Stimulated activated CD8-positive, alpha-beta memory T cell treated with anti-CD3 and anti-CD28 coated beads, Interleukin-4, amount 100 ng/mL, for 1 hour (primary cell): Measurements from ENCODE around the gene MRI1.
"Not testable (repeated sequence)": the region's sequence is repeated elsewhere in the genome, so short reads cannot be mapped to it uniquely, and the experiment has no call there.

Experiments used
- DNase-seq, 2 donors: peaks; one replicate each; pipeline ENCODE4 v3.0.0-alpha.2; 2020; ENCODE audit warnings: low read depth in 2 of 2, low spot score in 1 of 2

The MRI1 gene

DNA sequence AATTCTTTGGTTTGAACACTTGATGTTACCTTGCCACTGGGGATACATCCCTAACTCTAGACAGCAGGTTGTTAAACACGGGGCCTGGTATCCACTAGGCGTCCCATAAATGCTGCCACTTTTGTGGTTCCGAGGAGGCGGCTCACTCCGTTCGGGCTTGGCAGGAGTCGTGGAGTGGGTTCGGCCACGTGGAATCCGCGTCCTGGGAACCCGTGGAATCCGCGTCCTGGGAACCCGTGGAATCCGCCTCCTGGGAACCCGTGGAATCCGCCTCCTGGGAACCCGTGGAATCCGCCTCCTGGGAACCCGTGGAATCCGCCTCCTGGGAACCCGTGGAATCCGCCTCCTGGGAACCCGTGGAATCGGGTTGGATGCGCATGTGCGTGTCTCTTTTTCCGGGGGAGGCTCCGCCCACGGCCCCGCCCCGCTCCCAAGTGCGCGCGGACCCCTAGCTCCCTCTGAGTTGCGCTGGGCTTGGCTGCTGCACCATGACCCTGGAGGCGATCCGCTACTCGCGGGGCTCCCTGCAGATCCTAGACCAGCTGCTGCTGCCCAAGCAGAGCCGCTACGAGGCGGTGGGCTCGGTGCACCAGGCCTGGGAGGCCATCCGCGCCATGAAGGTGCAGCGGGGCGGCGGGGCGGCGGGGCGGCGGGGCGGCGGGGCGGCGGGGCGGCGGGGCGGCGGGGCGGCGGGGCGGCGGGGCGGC, at the start of gene MRI1:
Gene MRI1 (plus strand): TSS at position 422 of the 707 bp plus-strand sequence. CDS start 67 bp downstream, at position 489.
- peak in 1 of 2 donors; percentile 38 for DNase-seq

DNA sequence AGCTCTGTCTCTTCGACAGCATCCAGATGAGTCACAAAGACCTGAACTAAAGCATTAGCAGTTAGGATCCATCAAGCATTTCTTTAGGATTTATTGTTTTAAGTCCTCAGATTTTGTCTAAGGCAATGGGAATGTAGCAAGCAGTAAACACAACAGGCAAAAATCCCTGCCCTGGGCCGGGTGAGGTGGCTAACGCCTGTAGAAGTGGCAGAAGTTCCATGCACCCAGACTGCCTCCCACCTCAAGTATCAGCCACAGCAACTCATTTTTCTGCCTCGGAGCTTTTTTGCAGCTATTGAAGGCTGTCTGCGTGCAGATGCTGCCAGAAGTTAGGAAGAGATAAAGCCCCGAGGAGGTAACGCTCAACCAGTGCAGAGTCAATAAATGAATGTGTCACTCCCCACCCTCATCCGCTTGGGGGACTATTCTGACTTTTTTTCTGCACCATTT, 47.1 kb upstream of the MRI1 start:
- DNase-seq, result no peak

DNA sequence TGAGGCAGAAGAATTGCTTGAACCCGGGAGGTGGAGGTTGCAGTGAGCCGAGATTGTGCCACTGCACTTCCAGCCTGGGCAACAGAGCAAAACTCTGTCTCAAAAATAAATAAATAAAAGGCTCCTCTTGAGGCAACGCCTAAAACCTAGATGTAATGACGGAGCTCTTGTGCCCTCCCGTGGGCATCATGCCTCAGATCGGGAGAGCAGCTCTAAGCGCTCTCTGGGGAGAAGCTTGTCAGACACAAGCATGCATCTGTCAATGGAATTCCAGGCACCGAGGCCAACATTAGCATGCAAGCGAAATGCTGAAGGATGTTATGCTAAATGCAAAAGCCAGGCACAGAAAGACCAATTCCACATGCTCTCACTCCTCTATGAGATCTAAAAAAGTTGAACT, 45.6 kb upstream of the MRI1 start:
- DNase-seq, result no peak

DNA sequence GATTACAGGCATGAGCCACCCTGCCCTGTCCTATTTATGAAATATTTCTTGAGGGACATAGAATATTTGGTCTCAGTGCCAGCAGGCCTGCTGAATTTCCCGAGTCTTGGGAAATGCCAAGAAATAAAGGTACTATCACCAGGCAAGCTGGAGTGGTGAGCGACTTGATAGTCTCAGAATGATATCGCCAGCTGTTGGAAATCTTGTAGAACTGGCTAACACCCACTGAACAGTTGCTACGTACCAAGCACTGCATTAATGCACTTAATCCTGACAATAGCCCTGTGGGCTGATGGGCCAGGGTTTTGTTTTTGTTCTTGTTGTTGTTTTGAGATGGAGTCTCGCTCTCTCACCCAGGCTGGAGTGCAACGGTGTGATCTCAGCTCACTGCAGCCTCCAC, 42.2 kb upstream of the MRI1 start:
- no peak for DNase-seq

DNA sequence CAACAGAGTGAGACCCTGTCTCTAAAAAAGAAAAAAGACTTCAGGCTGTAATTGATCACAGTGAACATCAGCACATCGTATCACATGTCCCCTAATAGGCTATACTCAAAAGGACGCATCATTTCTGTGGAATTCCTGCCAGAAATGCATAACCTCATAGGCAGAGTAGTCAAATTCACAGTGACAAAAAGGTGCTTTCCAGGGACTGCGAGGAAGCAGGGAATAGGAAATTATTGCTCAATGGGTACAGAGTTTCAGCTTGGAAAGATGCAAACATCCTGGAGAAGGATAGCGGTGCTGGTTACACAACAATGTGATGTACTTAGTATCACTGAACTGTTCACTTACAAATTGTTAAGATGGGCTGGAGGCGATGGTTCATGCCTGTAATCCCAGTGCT, 41.1 kb upstream of the MRI1 start:
- no peak for DNase-seq

DNA sequence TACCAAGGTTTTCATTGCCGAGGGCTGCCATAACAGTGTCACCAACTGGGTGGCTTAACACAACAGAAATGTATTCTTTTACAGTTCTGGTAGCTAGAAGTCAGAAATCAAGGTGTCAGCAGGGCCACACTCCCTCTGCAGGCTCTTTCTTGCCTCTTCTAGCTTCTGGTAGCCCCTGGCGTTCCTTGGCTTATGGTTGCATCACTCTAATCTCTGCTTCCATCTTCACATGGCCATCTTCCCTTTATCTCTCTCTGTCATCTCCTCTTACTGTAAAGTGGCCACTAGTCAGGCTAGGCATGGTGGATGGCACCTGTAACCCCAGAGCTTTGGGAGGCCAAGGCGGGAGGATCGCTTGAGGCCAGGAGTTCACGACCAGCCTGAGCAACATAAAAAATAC, 38.0 kb upstream of the MRI1 start:
- no peak for DNase-seq

DNA sequence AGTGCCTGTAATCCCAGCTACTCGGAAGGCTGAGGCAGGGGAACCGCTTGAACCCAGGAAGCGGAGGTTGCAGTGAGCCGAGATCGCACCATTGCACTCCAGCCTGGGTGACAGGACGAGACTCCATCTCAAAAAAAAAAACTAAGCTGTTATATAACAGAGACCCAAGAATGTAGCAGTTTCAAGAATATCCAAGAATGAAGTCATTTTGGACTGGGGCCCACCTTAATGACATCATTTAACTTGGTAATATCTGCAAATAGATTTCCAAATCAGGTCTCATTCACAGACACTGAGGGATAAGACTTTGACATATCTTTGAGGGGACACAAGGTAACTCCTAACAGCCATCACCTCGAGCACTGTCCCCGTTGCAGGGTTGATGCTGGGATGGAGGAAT, 36.5 kb upstream of the MRI1 start:
- no peak for DNase-seq

DNA sequence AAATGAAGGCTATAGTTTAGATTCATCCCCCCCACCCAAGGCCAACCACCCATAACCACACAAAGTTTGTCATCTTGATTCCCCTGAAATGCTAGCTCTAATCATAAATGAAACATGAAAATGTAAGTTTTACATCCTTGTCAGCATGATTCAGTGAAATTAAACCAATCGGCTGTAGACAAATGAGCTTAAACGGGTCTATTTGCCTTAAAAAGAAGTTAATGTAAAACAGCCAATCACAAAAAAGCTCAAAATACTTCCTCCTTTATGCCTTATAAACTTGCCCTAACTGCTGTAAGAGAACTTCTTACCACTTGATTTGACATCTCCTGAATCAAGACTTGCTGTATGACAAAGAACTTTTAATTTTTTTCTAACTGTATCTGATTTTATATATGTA, 34.5 kb upstream of the MRI1 start:
- DNase-seq, result no peak

DNA sequence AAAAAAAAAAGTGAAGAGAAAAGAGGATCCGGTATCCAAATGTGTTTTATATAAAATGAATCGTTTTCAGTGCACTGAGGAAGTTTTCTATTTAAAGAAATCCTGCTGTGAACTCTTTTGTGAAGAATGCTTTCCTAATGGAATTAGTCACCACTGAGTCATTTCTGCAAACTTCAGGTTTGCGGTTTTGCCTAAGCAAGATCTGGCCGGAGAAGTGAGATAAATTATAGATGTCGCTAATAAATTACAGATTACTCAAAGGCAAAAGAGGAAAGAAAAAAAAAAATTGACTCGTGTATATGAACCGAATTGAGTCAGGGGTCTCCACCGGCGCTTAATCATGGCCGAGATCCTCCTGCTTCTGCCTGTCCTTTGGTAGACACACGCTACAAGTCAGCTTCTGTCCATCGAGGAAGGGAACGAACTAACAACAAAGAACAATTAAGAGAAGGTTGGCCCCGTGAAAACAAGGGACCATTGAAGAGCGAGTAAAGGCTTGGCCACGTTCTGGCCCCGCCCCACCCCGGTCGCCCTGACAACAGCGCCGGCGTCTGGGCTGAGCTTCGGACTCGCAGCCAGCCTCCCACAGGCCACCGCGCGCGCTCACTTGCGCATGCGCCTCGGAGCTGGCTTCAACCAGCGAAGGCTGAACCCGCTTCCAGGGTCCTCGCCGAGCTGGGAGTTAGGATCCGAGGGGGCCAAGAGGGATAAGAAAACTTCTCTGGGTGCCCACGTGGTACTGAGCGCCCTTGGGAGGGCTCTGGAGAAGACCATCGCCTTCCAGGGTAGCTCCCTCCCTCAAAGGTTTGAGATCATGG, 33.0 kb upstream of the MRI1 start:
- peak; percentile 78 to 88 for DNase-seq

DNA sequence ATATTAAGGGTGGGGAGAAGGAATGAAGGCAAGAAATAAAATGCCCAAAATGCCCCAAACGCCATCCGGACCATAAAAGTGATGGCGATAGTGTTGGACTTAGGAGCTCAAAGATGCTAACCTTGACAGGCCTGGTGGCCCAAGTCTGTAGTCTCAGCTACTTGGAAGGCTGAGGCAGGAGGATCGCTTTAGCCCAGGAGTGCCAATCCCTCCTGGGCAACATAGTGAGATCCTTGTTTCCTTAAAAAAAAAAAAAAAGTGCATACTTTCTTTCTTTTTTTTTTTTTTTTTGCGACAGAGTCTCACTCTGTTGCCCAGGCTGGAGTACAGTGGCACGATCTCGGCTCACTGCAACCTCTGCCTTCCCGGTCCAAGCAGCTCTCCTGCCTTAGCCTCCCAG, 32.0 kb upstream of the MRI1 start:
- no peak for DNase-seq

DNA sequence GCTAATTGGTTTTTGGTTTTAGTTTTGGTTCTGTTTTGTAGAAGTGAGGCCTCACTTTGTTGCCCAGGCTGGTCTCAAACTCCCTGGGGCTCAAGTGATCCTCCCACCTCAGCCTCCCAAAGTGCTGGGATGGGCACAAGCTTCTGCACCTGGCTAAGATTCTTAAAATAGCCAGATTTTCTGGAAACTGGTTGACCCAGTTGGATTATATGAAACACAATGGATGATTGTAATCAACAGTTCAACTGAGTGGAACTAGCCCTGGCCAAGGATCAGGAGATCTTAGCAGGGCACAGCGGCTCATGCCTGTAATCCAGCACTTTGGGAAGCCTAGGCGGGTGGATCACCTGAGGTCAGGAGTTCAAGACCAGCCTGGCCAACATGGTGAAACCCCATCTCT, 29.6 kb upstream of the MRI1 start:
- no peak for DNase-seq

DNA sequence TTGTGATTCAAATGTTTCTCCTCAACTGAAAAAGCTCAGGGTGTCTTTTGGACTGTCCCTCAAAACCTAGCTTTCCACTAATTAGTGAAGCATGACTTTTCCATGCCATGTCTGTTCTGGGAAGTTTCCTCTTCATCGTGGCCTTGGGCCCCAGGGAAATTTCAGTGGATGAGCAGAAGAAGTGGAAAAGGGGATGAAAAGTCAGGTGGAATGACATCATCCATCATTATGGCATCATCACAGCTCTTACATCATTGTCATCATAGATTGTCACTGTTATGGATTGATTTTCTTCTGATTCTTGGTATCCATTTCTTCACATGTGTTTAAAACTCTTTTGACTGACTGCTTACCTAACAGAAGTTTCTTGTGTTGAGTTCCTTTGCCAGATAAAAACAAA, 26.2 kb upstream of the MRI1 start:
- no peak for DNase-seq

DNA sequence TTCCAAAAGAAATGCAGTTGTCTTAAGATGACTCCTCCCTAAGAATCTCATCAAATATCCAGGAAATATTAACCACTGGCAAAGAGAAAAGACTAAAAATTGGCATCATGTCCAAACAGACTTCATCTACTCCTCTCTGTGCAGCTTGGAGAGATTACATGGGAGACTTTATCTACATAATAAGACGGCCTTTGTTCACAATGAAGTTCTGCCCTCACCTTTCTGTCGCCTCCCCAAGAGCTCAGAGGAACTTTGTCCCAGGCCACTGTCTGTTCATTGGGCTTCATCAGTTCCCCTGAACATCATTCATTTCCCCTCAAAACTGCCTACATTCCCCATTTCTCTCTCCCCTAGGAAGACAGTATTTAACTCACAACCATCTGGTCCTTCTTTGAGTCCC, 22.4 kb upstream of the MRI1 start:
- DNase-seq, result no peak

DNA sequence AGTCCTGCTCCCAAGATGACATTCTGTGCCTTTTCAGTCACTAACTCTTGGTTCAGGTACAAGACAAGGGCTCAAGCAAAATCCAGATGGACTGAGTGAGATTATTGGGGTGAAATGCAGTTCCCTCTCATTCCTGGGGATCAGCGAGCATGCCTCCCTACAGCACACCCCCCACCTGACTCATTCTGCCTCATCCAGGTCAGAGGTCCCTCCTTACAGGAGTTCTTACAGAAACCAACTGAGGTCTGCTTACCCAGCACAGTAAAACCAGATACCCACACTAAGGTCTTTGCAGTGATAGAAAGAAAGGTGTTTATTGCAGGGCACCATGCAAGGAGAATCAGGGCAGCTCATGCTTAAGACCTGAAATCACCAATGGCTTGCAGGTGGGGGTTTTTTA, 21.6 kb upstream of the MRI1 start:
- no peak for DNase-seq

DNA sequence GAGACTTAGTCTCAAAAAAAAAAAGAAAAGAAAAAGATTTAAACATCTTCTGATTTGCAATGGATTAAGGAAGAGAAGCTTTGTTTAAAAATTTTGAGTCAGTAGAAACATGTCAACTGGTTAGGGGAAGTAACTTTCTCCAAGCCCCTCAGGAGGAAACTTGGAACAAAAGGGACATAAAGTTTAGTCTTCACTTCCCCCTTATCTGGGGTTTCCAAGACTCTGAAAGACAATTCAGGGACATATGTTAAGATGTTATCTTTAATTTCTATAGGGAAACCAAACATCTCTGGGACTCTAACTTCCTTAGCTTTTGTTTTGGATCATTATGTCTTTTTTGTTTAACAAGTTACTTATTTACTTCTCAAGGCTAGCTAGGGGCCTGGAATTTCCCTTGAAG, 20.1 kb upstream of the MRI1 start:
- no peak for DNase-seq

DNA sequence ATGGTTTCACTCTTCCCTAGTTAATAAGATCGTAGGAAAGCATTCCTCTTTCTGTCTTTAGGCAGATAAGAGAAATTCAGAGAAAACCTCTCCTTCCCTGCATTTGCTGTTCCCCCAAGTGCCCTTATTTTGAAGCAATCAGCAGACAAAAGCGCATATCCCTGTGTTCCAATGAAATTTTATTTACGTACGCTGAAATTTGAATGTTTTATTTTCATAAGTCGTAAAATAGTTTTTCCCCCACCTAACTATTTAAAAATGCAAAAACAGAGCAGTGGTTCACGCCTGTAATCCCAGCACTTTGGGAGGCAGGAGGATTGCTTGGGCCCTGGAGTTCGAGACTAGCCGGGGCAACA, 17.2 kb upstream of the MRI1 start:
- no peak for DNase-seq

DNA sequence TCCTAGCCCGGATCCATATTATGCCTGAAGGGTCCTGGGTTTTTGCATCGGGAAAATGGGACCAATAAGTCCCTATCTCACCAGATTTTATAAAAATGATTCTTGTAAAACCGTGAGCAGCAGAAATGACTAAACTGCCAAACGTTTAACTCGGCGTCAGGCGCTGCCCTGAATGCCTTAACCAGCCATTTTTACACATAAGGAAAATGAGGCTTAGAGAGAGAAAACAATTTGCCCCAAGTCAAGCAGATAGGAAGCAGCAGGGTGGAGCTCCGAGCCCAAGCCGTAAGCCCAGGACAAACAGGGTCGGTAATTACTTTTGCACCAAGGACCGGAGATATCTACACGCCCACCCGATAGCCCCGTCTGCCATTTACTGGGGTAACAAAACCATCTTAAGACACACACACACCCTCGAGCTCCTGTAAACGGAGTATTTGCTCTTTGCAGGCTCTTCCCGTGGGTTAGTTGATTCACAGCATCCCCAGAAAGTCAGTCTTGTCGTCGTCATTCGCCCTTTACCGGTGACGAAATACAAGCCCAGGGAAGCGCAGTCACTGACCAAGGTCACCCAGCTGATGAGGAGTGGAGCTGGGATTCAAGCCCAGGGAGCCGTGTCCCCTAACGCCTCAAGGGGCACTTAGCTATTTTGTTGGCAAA, 16.0 kb upstream of the MRI1 start:
- DNase-seq, result no peak

DNA sequence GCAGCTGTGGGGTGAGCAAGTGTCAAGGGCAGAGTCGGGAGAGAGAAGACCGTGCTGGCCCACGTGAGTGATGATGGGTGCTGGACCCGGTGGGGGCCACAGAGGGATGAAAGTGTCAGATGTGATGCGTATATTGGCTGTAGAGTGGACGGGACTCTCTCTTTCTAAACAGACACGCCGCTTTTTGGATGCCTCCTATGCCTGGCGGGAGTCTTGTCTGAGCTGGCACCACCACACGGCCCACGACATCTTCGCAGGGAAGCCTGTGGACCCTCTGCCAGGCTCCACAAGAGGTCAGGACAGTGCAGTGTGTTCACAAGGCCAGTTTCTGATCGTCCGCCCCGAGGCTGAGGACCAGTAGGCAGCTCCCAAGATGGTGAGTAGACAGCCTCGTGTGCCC, 12.9 kb upstream of the MRI1 start:
- DNase-seq, result no peak

DNA sequence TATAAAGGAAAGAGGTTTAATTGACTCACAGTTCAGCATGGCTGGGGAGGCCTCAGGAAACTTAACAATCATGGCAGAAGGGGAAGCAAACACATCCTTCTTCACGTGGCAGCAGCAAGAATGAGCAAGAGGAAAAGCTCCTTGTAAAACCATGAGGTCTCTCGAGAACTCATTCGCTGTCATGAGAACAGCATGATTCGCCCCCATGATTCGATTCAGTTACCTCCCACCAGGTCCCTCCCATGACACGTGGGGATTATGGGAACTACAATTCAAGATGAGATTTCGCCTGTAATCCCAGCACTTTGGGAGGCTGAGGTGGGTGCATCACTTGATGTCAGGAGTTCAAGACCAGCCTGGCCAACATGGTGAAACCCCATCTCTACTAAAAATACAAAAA, 10.7 kb upstream of the MRI1 start:
- DNase-seq, result not testable (repeated sequence)

DNA sequence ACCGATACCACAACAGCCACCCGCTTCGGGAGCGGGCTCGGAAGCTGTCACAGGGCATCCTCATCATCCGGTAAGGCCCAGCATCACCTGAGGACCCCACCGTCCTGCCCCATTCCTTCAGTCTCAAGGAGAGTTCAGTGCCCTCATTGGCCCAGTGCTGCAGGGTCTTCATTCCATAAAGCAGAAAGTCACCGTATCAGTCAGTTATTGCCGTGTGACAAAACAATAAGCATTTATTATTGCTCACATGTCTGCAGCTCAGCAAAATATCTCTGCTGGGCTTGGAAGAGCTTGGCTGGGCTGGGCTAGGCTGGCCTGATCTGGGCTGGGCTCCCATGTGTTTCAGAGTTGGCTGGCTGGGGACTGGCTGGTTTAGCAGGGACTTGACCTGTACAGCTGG, 8.1 kb upstream of the MRI1 start:
- no peak for DNase-seq

DNA sequence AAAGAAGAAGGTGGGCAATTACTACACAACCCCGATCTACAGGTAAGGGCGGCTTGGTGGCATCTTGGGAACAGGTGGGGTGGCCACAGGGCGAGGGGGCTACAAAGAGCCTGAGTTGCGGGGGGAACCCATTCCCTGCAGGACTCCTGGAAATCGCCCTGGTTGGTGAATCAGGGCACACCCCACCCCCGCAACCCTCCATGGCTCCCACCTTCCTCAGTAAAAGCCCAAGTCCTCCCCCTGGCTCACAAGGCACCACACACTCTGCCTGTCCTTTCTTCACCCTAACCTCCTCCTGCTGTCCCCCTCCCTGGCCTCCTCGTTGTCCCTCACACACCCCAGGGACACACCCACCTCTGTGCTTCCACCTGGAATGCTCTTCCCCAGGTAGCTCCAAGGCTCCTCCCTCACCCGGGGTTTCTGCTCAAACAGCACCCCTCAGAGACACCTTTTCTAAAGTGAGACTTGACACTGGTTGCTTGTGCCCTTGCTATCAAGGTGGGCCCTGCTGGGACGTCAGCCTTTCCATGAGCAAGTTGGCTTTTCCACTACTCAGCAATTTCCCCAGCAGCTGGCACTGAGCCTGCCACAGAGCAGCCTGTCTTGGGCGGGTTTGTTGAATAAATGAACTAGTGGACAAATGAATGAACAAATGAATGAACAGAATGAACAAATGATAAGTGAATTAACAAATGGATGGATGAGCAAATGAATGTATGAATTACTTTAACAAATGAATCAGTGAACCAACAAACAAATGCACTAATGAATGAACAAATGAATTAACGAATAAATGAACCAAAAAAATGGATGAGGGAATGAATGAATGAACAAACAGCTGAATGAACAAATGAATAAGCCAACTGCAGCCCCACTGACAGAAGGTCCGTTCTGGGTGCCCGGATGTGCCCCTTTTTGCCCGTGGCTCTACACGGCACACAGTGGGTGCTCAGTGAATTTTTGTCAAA, 6.2 kb upstream of the MRI1 start:
- no peak for DNase-seq
